NB4 (cell line): ENCODE measurements around the gene MAP3K14.

Experiments
- MYC ChIP-seq: IDR thresholded peaks from 2 replicates; pipeline ENCODE4 v1.6.1; 2011; ENCODE audit warnings: low read depth, low read length
- POLR2A ChIP-seq: IDR thresholded peaks from 2 replicates; pipeline ENCODE4 v1.6.1; 2011; ENCODE audit warnings: mild to moderate bottlenecking; ENCODE audit not compliant: insufficient read length; ENCODE audit errors: extremely low read depth
- TF ChIP-seq, protein P1 (sequence below): IDR thresholded peaks from one replicate; pipeline ENCODE4 v1.5.1; 2012; ENCODE audit warnings: low read depth, low read length

DNA sequence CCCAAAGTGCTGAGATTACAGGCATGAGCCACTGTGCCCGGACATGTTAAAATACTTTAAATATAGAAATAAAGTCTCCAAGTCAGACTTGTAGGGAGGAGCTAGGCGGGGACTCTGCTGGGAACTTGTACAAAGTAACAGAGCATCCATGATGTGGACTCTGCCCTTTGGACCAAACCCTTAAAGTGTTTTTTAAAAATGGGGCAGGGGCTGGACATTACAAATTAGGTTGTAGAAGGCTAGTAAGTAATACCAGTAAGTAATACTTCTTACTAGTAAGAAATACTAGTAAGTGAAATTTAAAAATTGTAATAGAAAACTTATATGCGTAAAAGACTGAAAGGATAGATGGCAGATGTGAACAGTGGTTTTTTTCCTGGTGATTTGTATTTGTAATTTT lies 45.2 kb downstream of the MAP3K14 start:
- TF ChIP-seq, protein P1, sequence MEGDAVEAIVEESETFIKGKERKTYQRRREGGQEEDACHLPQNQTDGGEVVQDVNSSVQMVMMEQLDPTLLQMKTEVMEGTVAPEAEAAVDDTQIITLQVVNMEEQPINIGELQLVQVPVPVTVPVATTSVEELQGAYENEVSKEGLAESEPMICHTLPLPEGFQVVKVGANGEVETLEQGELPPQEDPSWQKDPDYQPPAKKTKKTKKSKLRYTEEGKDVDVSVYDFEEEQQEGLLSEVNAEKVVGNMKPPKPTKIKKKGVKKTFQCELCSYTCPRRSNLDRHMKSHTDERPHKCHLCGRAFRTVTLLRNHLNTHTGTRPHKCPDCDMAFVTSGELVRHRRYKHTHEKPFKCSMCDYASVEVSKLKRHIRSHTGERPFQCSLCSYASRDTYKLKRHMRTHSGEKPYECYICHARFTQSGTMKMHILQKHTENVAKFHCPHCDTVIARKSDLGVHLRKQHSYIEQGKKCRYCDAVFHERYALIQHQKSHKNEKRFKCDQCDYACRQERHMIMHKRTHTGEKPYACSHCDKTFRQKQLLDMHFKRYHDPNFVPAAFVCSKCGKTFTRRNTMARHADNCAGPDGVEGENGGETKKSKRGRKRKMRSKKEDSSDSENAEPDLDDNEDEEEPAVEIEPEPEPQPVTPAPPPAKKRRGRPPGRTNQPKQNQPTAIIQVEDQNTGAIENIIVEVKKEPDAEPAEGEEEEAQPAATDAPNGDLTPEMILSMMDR: no peak
- TF ChIP-seq POLR2A: no peak
- no peak for TF ChIP-seq MYC
